BJ (cell line): ENCODE measurements around the gene UCP2. TPM values are rescaled to one million over a fixed set of nuclear protein-coding genes. Genes with fewer than 3 reads are reported as not detected.

Experiments used
- CTCF ChIA-PET: fragments of 350-600 bp; formaldehyde crosslinking; extraction: SDS; loops from one replicate; lab custom pipeline; 2021; ENCODE audit warnings: antibody characterized with exemption, inconsistent platforms; lab: Yijun Ruan, JAX
- POLR2A ChIA-PET: fragments of 300-600 bp; sonication (Branson Sonifier 250); formaldehyde crosslinking; extraction: SDS; loops from one replicate; lab custom pipeline; 2021; ENCODE audit warnings: antibody characterized with exemption; lab: Charles Lee
- DNase-seq: peaks from one replicate; pipeline ENCODE4 v3.0.0-alpha.2; 2011; ENCODE audit warnings: low read depth
- H3K27me3 ChIP-seq: 2 replicates; pipeline ENCODE4 v1.6.0; 2011; ENCODE audit warnings: low read length; ENCODE audit not compliant: control insufficient read depth, insufficient read depth
- H3K36me3 ChIP-seq: 2 replicates; pipeline ENCODE4 v1.5.1; 2011; ENCODE audit warnings: low read length; ENCODE audit not compliant: control insufficient read depth, insufficient read depth
- H3K4me3 ChIP-seq: 2 replicates; pipeline ENCODE4 v1.5.1; 2011; ENCODE audit warnings: low read depth, mild to moderate bottlenecking, control low read depth, low read length
- CTCF ChIP-seq: IDR thresholded peaks from 2 replicates; pipeline ENCODE4 v1.5.1; 2011; ENCODE audit warnings: low read depth, mild to moderate bottlenecking, control low read depth, inconsistent platforms, low read length, moderate library complexity; ENCODE audit not compliant: insufficient read depth
- polyA plus RNA-seq: library from polyadenylated mRNA; depleted of rRNA; stranded (reverse); fragments of >200 nt; gene quantifications from 2 replicates; pipeline ENCODE4 v1.2.3, GENCODE V29; 2011

The UCP2 gene
- polyA plus RNA-seq, 1 experiment, result 26.6 TPM

- Histone ChIP-seq H3K27me3 (no peaks in the 10 kb centered on the region), H3K36me3 (peaks cover 2% of the 10 kb centered on the region), H3K4me3 (no peak overlapping the region)
- DNase-seq, result no peak
- ChIA-PET POLR2A (no interaction called here), CTCF (no interaction called here)
- no peak for TF ChIP-seq CTCF
Observed at GRCh38 chr11:74023276-74023675, 40.6 kb upstream of the UCP2 start.

GRCh38 chr11:74022546-74022945, 39.9 kb upstream of the UCP2 start:
- Histone ChIP-seq H3K4me3 (no peak overlapping the region), H3K36me3 (peaks cover 2% of the 10 kb centered on the region), H3K27me3 (no peaks in the 10 kb centered on the region)
- DNase-seq, result no peak
- POLR2A ChIA-PET, result no interaction called here
- TF ChIP-seq CTCF, result no peak
- CTCF ChIA-PET, result no interaction called here

GRCh38 chr11:74021998-74022397, 39.4 kb upstream of the UCP2 start:
- Histone ChIP-seq H3K4me3 (no peak overlapping the region), H3K36me3 (peaks cover 2% of the 10 kb centered on the region), H3K27me3 (no peaks in the 10 kb centered on the region)
- ChIA-PET CTCF (no interaction called here), POLR2A (no interaction called here)
- no peak for DNase-seq
- no peak for TF ChIP-seq CTCF

GRCh38 chr11:74020539-74020938, 37.9 kb upstream of the UCP2 start:
- H3K36me3 ChIP-seq, result peaks cover 2% of the 10 kb centered on the region; the same call in 1 of the 2 replicates
- no peaks in the 10 kb centered on the region for H3K27me3 ChIP-seq
- no peak overlapping the region for H3K4me3 ChIP-seq
- TF ChIP-seq CTCF, result no peak
- ChIA-PET POLR2A (no interaction called here), CTCF (no interaction called here)
- no peak for DNase-seq

- no peak for DNase-seq
- Histone ChIP-seq H3K36me3 (peaks cover 2% of the 10 kb centered on the region; the same call in 1 of the 2 replicates), H3K4me3 (no peak overlapping the region), H3K27me3 (no peaks in the 10 kb centered on the region)
- POLR2A ChIA-PET, result no interaction called here
- CTCF ChIA-PET, result interaction anchor here (0.6 kb wide), 1 partner anchor 17 kb away, joined by 3 read pairs; no protein-coding TSS in a partner anchor
- TF ChIP-seq CTCF, result no peak
Observed at GRCh38 chr11:74019860-74020259, 37.2 kb upstream of the UCP2 start.
